ENCODE data around the gene DCLRE1A.

Gene DCLRE1A

DNA sequence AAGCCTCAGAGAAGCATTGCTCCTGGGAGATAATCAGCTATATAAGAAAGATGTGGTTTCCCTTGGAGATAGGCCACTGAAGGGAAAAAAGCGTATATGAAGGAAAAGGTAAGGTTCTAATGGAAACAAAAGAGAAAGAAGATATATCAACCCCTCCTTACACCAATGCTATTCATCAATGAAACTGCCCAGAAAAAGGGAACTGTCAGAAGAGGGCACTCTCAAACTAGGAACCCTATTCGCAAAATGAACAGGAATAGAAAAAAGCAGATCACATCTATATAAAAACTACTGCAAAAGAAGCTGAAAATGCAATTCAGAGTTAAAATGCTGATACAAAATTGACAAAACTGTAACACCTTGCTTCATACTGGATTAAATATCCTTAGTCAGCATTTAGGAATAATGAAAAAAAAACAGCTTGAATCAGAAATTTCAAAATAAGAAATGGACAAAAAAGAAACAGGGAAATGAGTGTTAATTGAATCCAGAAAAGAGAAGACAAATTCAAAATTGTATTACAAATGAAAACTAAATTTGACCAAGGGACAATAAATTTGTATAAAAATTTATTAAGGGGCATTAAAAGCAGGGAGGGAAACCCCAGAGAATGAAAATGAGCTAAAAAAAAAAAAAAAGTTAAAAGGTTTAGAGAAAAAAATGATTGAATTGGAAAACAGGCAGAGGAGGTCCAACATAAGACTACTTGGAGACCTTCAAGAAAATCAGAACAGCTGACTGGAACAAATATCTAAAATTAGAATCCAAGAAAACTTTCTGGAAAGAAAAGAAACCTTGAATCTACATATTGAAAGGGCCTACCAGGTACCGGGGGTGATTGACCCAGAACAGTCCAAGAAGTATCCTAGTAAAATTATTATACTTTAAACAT lies 18.5 kb upstream of the DCLRE1A start:
- TF ChIP-seq, protein P1, sequence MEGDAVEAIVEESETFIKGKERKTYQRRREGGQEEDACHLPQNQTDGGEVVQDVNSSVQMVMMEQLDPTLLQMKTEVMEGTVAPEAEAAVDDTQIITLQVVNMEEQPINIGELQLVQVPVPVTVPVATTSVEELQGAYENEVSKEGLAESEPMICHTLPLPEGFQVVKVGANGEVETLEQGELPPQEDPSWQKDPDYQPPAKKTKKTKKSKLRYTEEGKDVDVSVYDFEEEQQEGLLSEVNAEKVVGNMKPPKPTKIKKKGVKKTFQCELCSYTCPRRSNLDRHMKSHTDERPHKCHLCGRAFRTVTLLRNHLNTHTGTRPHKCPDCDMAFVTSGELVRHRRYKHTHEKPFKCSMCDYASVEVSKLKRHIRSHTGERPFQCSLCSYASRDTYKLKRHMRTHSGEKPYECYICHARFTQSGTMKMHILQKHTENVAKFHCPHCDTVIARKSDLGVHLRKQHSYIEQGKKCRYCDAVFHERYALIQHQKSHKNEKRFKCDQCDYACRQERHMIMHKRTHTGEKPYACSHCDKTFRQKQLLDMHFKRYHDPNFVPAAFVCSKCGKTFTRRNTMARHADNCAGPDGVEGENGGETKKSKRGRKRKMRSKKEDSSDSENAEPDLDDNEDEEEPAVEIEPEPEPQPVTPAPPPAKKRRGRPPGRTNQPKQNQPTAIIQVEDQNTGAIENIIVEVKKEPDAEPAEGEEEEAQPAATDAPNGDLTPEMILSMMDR (conservative IDR thresholded peaks at IDR 0.05), result peak; percentile 27; the same call in 1 of the 2 replicates
- H3K27ac ChIP-seq, result no peak overlapping the region

DNA sequence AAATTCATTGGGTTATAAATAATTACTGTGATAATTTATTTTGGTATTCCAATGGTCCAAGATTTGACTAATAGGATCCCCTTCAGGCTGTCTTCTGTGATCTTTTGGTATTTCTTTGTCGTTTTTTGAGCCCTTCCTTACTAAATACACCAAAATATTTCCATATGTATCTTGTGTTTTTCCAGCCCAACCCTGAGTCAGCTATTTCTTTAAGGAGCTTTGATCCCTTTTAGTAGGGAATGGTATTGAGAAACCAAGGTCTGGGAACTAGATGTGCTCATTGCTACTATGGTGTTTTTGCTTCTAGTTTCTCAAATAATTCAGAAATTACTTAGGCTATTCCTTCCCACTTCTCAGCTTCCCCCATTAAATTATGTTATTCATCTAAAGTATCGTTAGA lies 15.9 kb upstream of the DCLRE1A start:
- TF ChIP-seq, protein P1 (conservative IDR thresholded peaks at IDR 0.05), result no peak
- H3K27ac ChIP-seq, result no peak overlapping the region

DNA sequence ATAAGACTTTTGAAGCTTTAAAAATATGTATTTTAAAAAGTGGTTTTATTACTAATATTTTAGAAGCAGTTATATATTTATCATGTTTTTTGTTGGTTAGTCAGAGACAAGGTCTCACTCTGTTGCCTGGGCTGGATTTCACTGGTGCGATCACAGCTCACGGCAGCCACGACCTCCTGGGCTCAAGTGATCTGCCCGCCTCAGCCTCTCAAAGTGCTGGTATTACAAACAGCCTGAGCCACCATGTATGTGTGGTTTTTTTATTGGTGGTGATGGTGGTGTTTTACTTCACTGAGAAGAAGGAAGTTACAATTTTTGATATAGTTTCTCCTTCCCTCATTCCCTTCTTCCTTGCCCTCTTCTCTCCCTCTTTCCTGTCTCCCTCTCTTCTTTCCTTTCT lies 14.0 kb upstream of the DCLRE1A start:
- TF ChIP-seq, protein P1 (conservative IDR thresholded peaks at IDR 0.05), result no peak
- H3K27ac ChIP-seq, result no peak overlapping the region

DNA sequence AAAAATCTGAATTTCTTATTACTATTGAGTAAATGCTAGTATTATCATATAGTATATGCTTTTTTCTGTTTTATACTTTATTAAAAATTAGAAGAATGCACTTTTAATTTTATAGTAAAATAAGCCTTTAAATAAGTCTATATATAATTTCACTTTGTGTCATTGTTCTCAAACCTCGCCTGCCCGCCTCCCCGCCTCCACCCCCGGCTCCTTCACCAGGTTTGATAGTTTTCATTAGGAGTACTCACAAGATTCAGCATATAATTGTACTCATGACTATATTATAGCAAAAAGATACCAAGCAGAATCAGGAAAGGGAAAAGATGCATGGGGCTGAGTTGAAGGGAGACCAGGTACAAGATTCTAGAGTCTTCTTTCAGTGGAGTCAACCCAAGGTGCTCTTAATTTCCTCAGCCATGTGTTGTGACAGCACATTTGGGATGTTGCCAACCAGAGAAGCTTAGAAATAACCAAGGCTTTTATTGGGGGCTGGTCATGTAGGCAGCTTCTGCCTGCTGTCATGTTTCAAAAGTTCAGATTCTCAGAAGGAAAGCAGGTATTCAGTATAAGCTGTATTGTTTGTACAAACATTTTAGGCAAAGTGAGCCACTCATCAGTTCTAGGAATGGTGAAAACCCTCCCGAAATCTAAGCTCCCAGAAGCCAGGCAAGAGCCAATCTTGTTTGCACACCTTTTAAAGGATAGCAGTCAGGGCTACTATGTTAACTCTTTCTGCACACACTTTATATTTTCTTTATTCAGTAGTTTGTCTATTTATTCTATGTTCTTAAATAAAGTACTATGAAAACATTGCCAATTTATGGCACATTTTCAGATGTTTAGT lies 12.9 kb upstream of the DCLRE1A start:
- H3K27ac ChIP-seq, result no peak overlapping the region
- TF ChIP-seq, protein P1 (conservative IDR thresholded peaks at IDR 0.05), result no peak

DNA sequence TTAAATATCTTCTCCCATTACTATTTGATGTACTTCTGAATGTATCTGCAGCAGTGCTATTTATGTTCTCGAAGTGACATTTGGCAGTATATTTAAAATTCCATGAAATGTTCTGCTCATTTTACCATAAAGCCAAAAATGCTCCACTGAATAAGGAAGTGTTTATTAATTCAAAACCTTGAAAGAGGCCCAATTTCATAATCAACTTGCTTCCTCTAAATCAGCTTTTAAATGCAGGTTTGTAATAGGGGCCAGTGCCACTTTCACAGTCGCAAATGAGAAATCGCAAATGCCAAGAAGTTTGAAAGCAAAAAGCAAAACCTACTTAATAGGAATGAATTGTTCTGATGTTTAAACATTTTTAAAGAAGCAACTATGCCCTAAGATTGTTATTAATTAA lies 12.0 kb upstream of the DCLRE1A start:
- H3K27ac ChIP-seq, result no peak overlapping the region
- TF ChIP-seq, protein P1 (conservative IDR thresholded peaks at IDR 0.05), result no peak

DNA sequence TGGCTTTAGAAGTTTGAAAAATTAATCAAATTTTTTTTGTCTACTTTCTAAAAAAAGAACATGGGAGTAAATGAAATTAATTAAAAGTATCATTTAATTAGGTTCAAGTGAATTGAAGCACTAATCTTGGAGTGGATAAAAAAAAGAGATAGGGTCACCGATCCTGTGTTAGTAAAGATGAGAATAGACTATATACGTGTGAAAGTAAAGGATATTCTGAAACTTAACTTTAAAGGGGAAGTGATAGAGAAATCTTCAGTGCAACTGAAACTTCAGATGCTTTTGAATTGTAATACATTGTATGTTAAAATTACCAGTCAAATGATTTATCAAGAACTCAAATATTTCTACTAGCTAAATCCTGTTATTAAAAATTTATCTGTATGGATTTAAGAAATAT lies 5.4 kb upstream of the DCLRE1A start:
- TF ChIP-seq, protein P1 (conservative IDR thresholded peaks at IDR 0.05), result no peak
- peak overlapping the region; percentile 97 for H3K27ac ChIP-seq

DNA sequence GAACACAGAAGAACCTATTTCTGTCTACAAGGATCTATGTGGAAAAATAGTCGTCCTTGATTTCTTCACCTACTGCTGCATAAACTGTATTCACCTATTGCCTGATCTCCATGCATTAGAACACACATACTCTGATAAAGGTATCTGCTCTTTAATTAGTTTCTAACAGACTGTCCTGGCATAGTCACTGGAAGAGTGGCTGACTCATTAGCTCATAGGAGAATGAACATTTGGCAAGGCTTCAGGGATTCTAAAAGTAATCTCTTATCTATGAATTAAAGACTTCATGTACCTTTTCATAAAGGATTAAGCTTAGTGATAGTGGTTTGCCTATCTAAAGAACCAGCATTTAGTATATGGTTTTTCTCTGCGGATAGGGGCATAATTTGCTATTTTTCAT lies 4.7 kb upstream of the DCLRE1A start:
- H3K27ac ChIP-seq, result peak overlapping the region; percentile 97
- TF ChIP-seq, protein P1 (conservative IDR thresholded peaks at IDR 0.05), result no peak

All from VCaP (cell line).